H1 (cell line): ENCODE measurements around the gene DYNLT2. TPM values are rescaled to one million over a fixed set of nuclear protein-coding genes. Genes with fewer than 3 reads are reported as not detected.
A peak's percentile ranks its signal among the peaks of the same experiment; 100 is the strongest.

Experiments used
- CTCF ChIA-PET: fragments of 300-600 bp; sonication (Branson Sonifier 250); formaldehyde crosslinking; loops from one replicate; lab custom pipeline; 2021; ENCODE audit not compliant: partially characterized antibody; lab: Charles Lee
- POLR2A ChIA-PET: fragments of 300-600 bp; sonication (Branson Sonifier 250); formaldehyde crosslinking; loops from one replicate; lab custom pipeline; 2021; ENCODE audit warnings: inconsistent platforms; ENCODE audit not compliant: partially characterized antibody; lab: Charles Lee
- DNase-seq, 2 experiments: peaks; one replicate each; pipeline versions ENCODE4 v3.0.0 to v3.0.0-alpha.2; 2010 to 2022; ENCODE audit warnings: low spot score in 2 of 2, low read depth in 1 of 2, mixed read lengths in 1 of 2
- FAIRE-seq: peaks from 2 replicates; lab custom pipeline; 2011; peaks lifted over from hg19 to GRCh38; lab: Jason Lieb, UNC
- H2AFZ ChIP-seq: 2 replicates; pipeline ENCODE4 v1.8.1; 2012; ENCODE audit warnings: low read length, inconsistent platforms
- H2AK5ac ChIP-seq: 2 replicates; pipeline ENCODE4 v1.6.1; 2013; ENCODE audit warnings: low read depth, low read length
- H2BK120ac ChIP-seq: replicated peaks from 2 replicates; pipeline ENCODE3; 2013; ENCODE audit warnings: low read depth, low read length, inconsistent platforms
- H2BK12ac ChIP-seq: 2 replicates; pipeline ENCODE4 v1.6.1; 2013; ENCODE audit warnings: low read depth, low read length
- H2BK15ac ChIP-seq: 2 replicates; pipeline ENCODE4 v1.6.1; 2013; ENCODE audit warnings: low read length
- H2BK20ac ChIP-seq: 2 replicates; pipeline ENCODE4 v1.6.1; 2013; ENCODE audit warnings: low read length
- H2BK5ac ChIP-seq: 2 replicates; pipeline ENCODE4 v1.6.1; 2013; ENCODE audit warnings: low read depth, low read length
- H3K14ac ChIP-seq: 2 replicates; pipeline ENCODE4 v1.6.1; 2013; ENCODE audit warnings: inconsistent platforms; ENCODE audit not compliant: insufficient read length
- H3K18ac ChIP-seq: 2 replicates; pipeline ENCODE4 v1.6.1; 2013; ENCODE audit warnings: low read length; ENCODE audit errors: extremely low read depth
- H3K23ac ChIP-seq: 2 replicates; pipeline ENCODE4 v1.6.1; 2013; ENCODE audit warnings: inconsistent platforms; ENCODE audit not compliant: insufficient read length
- H3K23me2 ChIP-seq: 2 replicates; pipeline ENCODE4 v1.6.1; 2013; ENCODE audit warnings: low read depth, low read length
- H3K27ac ChIP-seq: 2 replicates; pipeline ENCODE4 v1.6.1; 2011; ENCODE audit warnings: low read depth, low read length, inconsistent platforms
- H3K27me3 ChIP-seq, 4 experiments: replicated peaks in 1 of 4; 1 replicate in 1 of 4; 2 replicates in 3 of 4; pipeline versions ENCODE4 v1.6.1 to v1.8.1; 2011 to 2013; ENCODE audit warnings: low read length in 3 of 4, mild to moderate bottlenecking in 3 of 4, inconsistent platforms in 2 of 4, mixed read lengths in 2 of 4, moderate library complexity in 1 of 4; ENCODE audit not compliant: control insufficient read depth in 3 of 4, insufficient read depth in 3 of 4; ENCODE audit errors: extremely low read depth in 1 of 4
- H3K36me3 ChIP-seq, 4 experiments: 2 replicates each; pipeline versions ENCODE4 v1.6.1 to v1.8.1; 2011 to 2013; ENCODE audit warnings: mild to moderate bottlenecking in 4 of 4, low read length in 3 of 4, moderate library complexity in 2 of 4, control low read depth in 1 of 4, inconsistent platforms in 1 of 4; ENCODE audit not compliant: insufficient read depth in 4 of 4, control insufficient read depth in 2 of 4
- H3K4ac ChIP-seq: replicated peaks from 2 replicates; pipeline ENCODE3; 2013; ENCODE audit warnings: low read length, low read depth, mixed read lengths, inconsistent platforms; ENCODE audit not compliant: insufficient read length
- H3K4me1 ChIP-seq, 4 experiments: replicated peaks in 1 of 4; 1 replicate in 1 of 4; 2 replicates in 3 of 4; pipeline versions ENCODE4 v1.6.1 to v1.8.1; 2011 to 2013; ENCODE audit warnings: low read length in 3 of 4, inconsistent platforms in 2 of 4, mixed read lengths in 1 of 4; ENCODE audit not compliant: insufficient read depth in 4 of 4, control insufficient read depth in 3 of 4
- H3K4me2 ChIP-seq, 2 experiments: 2 replicates each; pipeline versions ENCODE4 v1.6.1 to v1.8.1; 2011 to 2013; ENCODE audit warnings: low read depth in 2 of 2, low read length in 2 of 2, control low read depth in 1 of 2, inconsistent platforms in 1 of 2, mild to moderate bottlenecking in 1 of 2; ENCODE audit not compliant: insufficient read depth in 1 of 2
- H3K4me3 ChIP-seq, 4 experiments: fragments of 200-600, 300-600 bp in 1 of 4; sonication (generic), shearing (Covaris generic), sonication (Bioruptor Twin) in 1 of 4; 2 replicates each; pipeline versions ENCODE4 v1.5.1 to v1.8.1; 2011 to 2016; ENCODE audit warnings: low read length in 4 of 4, low read depth in 3 of 4, control low read depth in 2 of 4, inconsistent platforms in 2 of 4, mild to moderate bottlenecking in 2 of 4, mixed read lengths in 1 of 4, moderate library complexity in 1 of 4; ENCODE audit not compliant: insufficient read depth in 2 of 4; ENCODE audit errors: extremely low read depth in 1 of 4
- H3K56ac ChIP-seq: replicated peaks from 2 replicates; pipeline ENCODE3; 2013; ENCODE audit warnings: low read depth, mild to moderate bottlenecking, mixed read lengths, low read length, inconsistent platforms; ENCODE audit not compliant: insufficient read length
- H3K79me1 ChIP-seq: 2 replicates; pipeline ENCODE4 v1.6.1; 2013; ENCODE audit warnings: low read depth, low read length, control low read depth
- H3K79me2 ChIP-seq, 2 experiments: 2 replicates each; pipeline versions ENCODE4 v1.6.1 to v1.8.1; 2012 to 2013; ENCODE audit warnings: low read length in 2 of 2, mild to moderate bottlenecking in 2 of 2, inconsistent platforms in 1 of 2; ENCODE audit not compliant: insufficient read depth in 2 of 2, control insufficient read depth in 1 of 2
- H3K9ac ChIP-seq, 4 experiments: replicated peaks in 1 of 4; 1 replicate in 1 of 4; 2 replicates in 3 of 4; pipeline versions ENCODE4 v1.6.1 to v1.8.1; 2011 to 2013; ENCODE audit warnings: low read depth in 3 of 4, low read length in 3 of 4, control low read depth in 2 of 4, mild to moderate bottlenecking in 2 of 4, moderate library complexity in 2 of 4, inconsistent platforms in 1 of 4; ENCODE audit errors: extremely low read depth in 1 of 4
- H3K9me3 ChIP-seq, 2 experiments: 2 replicates each; pipeline versions ENCODE4 v1.6.1 to v1.8.1; 2012 to 2013; ENCODE audit warnings: mild to moderate bottlenecking in 2 of 2, moderate library complexity in 2 of 2, control low read depth in 1 of 2, inconsistent platforms in 1 of 2, low read depth in 1 of 2, low read length in 1 of 2, mixed read lengths in 1 of 2; ENCODE audit not compliant: insufficient read depth in 2 of 2
- H4K20me1 ChIP-seq, 2 experiments: replicated peaks in 1 of 2; 2 replicates each; pipeline versions ENCODE3 to v1.8.1; 2011 to 2013; ENCODE audit warnings: inconsistent platforms in 2 of 2, low read length in 2 of 2, mild to moderate bottlenecking in 1 of 2; ENCODE audit not compliant: insufficient read depth in 2 of 2, control insufficient read depth in 1 of 2
- H4K5ac ChIP-seq: 2 replicates; pipeline ENCODE4 v1.6.1; 2013; ENCODE audit warnings: low read length, low read depth, mixed read lengths, inconsistent platforms; ENCODE audit not compliant: insufficient read length
- H4K8ac ChIP-seq: 2 replicates; pipeline ENCODE4 v1.8.0; 2013; ENCODE audit warnings: mild to moderate bottlenecking, moderate library complexity, low read length, inconsistent platforms; ENCODE audit not compliant: insufficient read depth; ENCODE audit errors: extremely low read depth
- H4K91ac ChIP-seq: replicated peaks from 2 replicates; pipeline ENCODE3; 2013; ENCODE audit warnings: low read length, mixed read lengths, inconsistent platforms; ENCODE audit not compliant: insufficient read length
- CEBPB ChIP-seq: IDR thresholded peaks from 2 replicates; pipeline ENCODE4 v1.6.1; 2012; ENCODE audit warnings: low read depth, low read length
- CTCF ChIP-seq, 3 experiments: IDR thresholded peaks; 1 replicate in 2 of 3; 2 replicates in 1 of 3; pipeline versions ENCODE4 v1.5.1 to v1.6.1; 2011; ENCODE audit warnings: low read length in 3 of 3, mild to moderate bottlenecking in 3 of 3, inconsistent platforms in 2 of 3, low read depth in 1 of 3, moderate library complexity in 1 of 3; ENCODE audit not compliant: insufficient read depth in 1 of 3; ENCODE audit errors: control extremely low read depth in 1 of 3
- HDAC6 ChIP-seq: IDR thresholded peaks from one replicate; pipeline ENCODE4 v1.7.1; 2012; ENCODE audit warnings: low read depth, mild to moderate bottlenecking, inconsistent platforms, low read length, moderate library complexity
- JUN ChIP-seq: IDR thresholded peaks from 2 replicates; pipeline ENCODE4 v1.6.1; 2011; ENCODE audit warnings: low read depth, mild to moderate bottlenecking, improper control_type of control experiment, low read length
- JUND ChIP-seq: IDR thresholded peaks from 2 replicates; pipeline ENCODE4 v1.6.1; 2011; ENCODE audit warnings: mild to moderate bottlenecking, improper control_type of control experiment, low read length
- KDM5A ChIP-seq: fragments of 200-600 bp; IDR thresholded peaks from 2 replicates; pipeline ENCODE4 v1.7.1; 2012; ENCODE audit warnings: mild to moderate bottlenecking, low read length, inconsistent platforms, mixed read lengths
- SUZ12 ChIP-seq: fragments of 200-600 bp; sonication (generic); IDR thresholded peaks from 2 replicates; pipeline ENCODE4 v1.6.1; 2012; ENCODE audit warnings: mild to moderate bottlenecking, inconsistent platforms, low read length, moderate library complexity, mixed read lengths
- TAF7 ChIP-seq: optimal IDR thresholded peaks from 2 replicates; pipeline ENCODE3; 2011; ENCODE audit warnings: low read depth, mild to moderate bottlenecking, inconsistent platforms, low read length, moderate library complexity, borderline replicate concordance
- TEAD4 ChIP-seq: IDR thresholded peaks from 2 replicates; pipeline ENCODE4 v1.6.1; 2012; ENCODE audit warnings: low read depth, low read length, inconsistent platforms, mixed read lengths
- WGBS, 2 experiments: shearing (Covaris generic) in 1 of 2; methylation state at CpG; one replicate each; pipeline versions ENCODE4 v1.1.6 to v1.1.7; 2013 to 2015; ENCODE audit warnings: low lambda C conversion rate in 2 of 2, mixed read lengths in 2 of 2, inconsistent platforms in 1 of 2, low coverage in 1 of 2, missing lambda C conversion rate in 1 of 2; ENCODE audit not compliant: insufficient replicate concordance in 2 of 2, insufficient coverage in 1 of 2, insufficient read length in 1 of 2; ENCODE audit errors: extremely low coverage in 1 of 2, missing lambda C conversion rate in 1 of 2; 5-methylcytosine and 5-hydroxymethylcytosine counted together
- polyA plus RNA-seq, 7 experiments: library from polyadenylated mRNA; depleted of rRNA in 3 of 7; stranded (reverse) in 5 of 7; unstranded in 2 of 7; fragments of >200 nt in 5 of 7; fragments of 200-250 nt in 2 of 7; gene quantifications; 1 replicate in 5 of 7; 2 replicates in 1 of 7; 4 replicates in 1 of 7; pipeline versions ENCODE4 v1.2.1 to v1.2.3, GENCODE V29; 2011 to 2013; ENCODE audit warnings: missing spikeins in 2 of 7, mixed read lengths in 2 of 7
- total RNA-seq: library from RNA; stranded (reverse); fragmentation: NEBNext Ultra II Directional; extraction: Animal tissue kit (Norgen Biotek cat#: 25700); gene quantifications from 2 replicates; pipeline ENCODE4 v1.2.1, GENCODE V29; 2021

DYNLT2 gene
- total and polyA plus RNA-seq, 2 of the 8 experiments (the other 6 are each of a cell fraction or from before 2014, with no cell fraction given), result 0.48 to 1.8 TPM

- H3K14ac ChIP-seq, result no peak overlapping the region
- no peaks in the 10 kb centered on the region for H3K79me1 ChIP-seq
- no peak overlapping the region for H3K27ac ChIP-seq
- 0 out of 7 replicates have a peak overlapping the region, but pooled peaks of 1 of the 4 experiments have one; percentile 2 for H3K9ac ChIP-seq
- FAIRE-seq (no peak), DNase-seq (no peak)
- H3K4ac ChIP-seq, result no peak overlapping the region
- CTCF ChIA-PET, result no interaction called here
- no peak overlapping the region for H4K91ac ChIP-seq
- no peak overlapping the region for H3K56ac ChIP-seq
- no peak overlapping the region for H2BK5ac ChIP-seq
- H3K9me3 ChIP-seq, result no peaks in the 10 kb centered on the region
- H3K36me3 ChIP-seq, result peaks cover 0 to 3% (median 0%) of the 10 kb centered on the region in 4 experiments; a peak in 1 of 8 replicates
- H2BK12ac ChIP-seq, result no peak overlapping the region
- no peak overlapping the region for H2BK15ac ChIP-seq
- H3K4me3 ChIP-seq, result no peak overlapping the region
- H4K5ac ChIP-seq, result no peak overlapping the region
- H2BK120ac ChIP-seq, result no peak overlapping the region
- TF ChIP-seq KDM5A (no peak), TAF7 (no peak), HDAC6 (no peak), JUN (no peak), CEBPB (no peak), JUND (no peak), CTCF (IDR thresholded peaks at IDR 0.05; ENCODE audit: control extremely low read depth in 1 of 3, insufficient read depth in 1 of 3, low read depth in 1 of 3, low read length in 3 of 3) (no peak), TEAD4 (no peak), SUZ12 (no peak)
- H3K4me1 ChIP-seq, result no peaks in the 10 kb centered on the region
- H2BK20ac ChIP-seq, result no peak overlapping the region
- WGBS, 2 experiments, result 92% methylated on average over 12 of the region's 12 CpGs; no CpG with 5 or more reads in 1 of the 2 experiments
- H4K20me1 ChIP-seq, result peaks cover 0 to 2% of the 10 kb centered on the region in 2 experiments
- H2AFZ ChIP-seq, result no peak overlapping the region
- H3K18ac ChIP-seq, result no peak overlapping the region
- no peak overlapping the region for H2AK5ac ChIP-seq
- no peaks in the 10 kb centered on the region for H3K79me2 ChIP-seq
- H3K23ac ChIP-seq, result no peak overlapping the region
- H3K23me2 ChIP-seq, result no peaks in the 10 kb centered on the region
- H3K4me2 ChIP-seq, result no peak overlapping the region
- H3K27me3 ChIP-seq, result no peaks in the 10 kb centered on the region
- POLR2A ChIA-PET, result no interaction called here
- H4K8ac ChIP-seq, result no peak overlapping the region
These were observed 27.3 kb upstream of the DYNLT2 start for GRCh38 chr6:169778646-169779045.
